ENCODE measurements around the gene IL1A. TPM values are rescaled to one million over a fixed set of nuclear protein-coding genes. Genes with fewer than 3 reads are reported as not detected.

IL1A gene
- total RNA-seq, 1 experiment from 2014 or later, result 0.10 TPM

DNA sequence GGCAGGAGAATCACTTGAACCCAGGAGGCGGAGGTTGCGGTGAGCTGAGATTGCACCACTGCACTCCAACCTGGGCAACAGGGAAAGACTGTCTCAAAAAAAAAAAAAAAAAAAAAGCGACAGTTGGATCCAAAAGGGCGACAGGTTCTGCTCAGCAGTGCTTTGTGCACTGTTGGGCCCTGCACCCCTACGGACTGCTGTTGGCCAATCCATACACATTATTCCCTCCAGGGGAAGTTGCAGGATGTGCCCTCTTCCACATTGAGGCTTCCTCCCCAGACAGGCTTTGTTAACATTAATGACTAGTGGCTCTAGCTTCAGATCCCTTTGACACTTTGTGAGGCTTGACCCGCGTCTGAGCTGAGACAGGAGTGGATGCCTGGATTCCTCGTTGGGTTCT is 54.1 kb downstream of the IL1A start (continued):
- TF ChIP-seq TCF7L2 (IDR thresholded peaks at IDR 0.05; ENCODE audit: borderline replicate concordance, extremely low read depth, insufficient read depth, insufficient read length), result no peak
- no peak for TF ChIP-seq ZNF274 (IDR thresholded peaks at IDR 0.05; ENCODE audit: low read depth, low read length)
- TF ChIP-seq RAD21 (IDR thresholded peaks at IDR 0.05; ENCODE audit: low read depth), result no peak

DNA sequence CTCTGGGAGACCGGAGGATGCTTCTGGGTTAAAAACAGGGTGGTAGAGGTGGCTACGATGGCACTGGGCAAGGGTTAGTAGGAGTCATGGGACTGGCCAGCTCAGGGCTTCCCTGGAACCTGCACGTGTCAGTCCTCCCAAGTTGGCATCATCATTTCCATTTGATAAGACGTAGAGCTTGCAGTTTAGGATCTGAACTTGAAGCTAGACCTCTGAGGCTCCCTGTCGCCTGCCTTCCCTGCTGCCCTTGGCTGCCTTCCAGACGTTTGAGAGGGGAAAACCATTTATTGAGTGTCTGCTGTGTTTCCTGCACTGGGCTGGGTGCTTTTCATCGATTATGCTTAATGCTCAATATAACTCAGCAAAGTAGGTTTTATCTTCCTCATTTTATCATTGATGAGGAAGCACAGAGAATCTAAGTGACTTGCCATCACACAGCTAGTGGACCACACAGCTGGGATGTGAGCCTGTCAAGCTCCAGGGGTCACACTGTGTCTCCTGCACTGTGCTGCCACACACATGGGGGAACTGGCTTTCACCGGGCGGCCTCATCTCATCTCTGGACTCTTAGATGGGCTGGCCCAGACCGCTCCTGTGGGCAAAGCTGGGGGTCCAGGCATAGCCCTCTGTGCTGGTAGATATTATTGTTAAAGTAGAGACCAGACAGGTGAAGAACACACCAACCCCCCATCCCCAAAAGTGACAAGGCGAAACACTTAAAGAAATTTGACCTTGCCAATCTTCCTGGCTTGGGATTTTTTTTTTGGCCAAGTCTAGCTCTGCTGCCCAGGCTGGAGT is 55.7 kb downstream of the IL1A start:
- no peak overlapping the region for H3K9ac ChIP-seq (ENCODE audit: low read length)
- no peak overlapping the region for H3K4me2 ChIP-seq (ENCODE audit: low read length)
- H2AFZ ChIP-seq (ENCODE audit: low read depth, low read length, poor library complexity, severe bottlenecking), result no peak overlapping the region
- no peaks in the 10 kb centered on the region for H3K79me2 ChIP-seq (ENCODE audit: insufficient read depth, low read length)
- no peaks in the 10 kb centered on the region for H4K20me1 ChIP-seq (ENCODE audit: insufficient read depth)
- DNase-seq (ENCODE audit: low read depth, low spot score) (no peak), ATAC-seq (no peak)
- RAD21 ChIA-PET (ENCODE audit: low non-redundant PET in 1 of 2, low total read pairs in 2 of 2, uncharacterized antibody in 2 of 2, unreplicated experiment in 2 of 2), result no interaction called here
- intact Hi-C loops (cut with micrococcal nuclease), result loop anchor here (5.0 kb wide), 3 partner anchors 146 to 841 kb away; partner anchors contain the start of genes CHCHD5 and TTL
- TF ChIP-seq, protein P1, sequence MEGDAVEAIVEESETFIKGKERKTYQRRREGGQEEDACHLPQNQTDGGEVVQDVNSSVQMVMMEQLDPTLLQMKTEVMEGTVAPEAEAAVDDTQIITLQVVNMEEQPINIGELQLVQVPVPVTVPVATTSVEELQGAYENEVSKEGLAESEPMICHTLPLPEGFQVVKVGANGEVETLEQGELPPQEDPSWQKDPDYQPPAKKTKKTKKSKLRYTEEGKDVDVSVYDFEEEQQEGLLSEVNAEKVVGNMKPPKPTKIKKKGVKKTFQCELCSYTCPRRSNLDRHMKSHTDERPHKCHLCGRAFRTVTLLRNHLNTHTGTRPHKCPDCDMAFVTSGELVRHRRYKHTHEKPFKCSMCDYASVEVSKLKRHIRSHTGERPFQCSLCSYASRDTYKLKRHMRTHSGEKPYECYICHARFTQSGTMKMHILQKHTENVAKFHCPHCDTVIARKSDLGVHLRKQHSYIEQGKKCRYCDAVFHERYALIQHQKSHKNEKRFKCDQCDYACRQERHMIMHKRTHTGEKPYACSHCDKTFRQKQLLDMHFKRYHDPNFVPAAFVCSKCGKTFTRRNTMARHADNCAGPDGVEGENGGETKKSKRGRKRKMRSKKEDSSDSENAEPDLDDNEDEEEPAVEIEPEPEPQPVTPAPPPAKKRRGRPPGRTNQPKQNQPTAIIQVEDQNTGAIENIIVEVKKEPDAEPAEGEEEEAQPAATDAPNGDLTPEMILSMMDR (IDR thresholded peaks at IDR 0.05 in 2 of 3, conservative IDR thresholded peaks at IDR 0.05 in 1 of 3; ENCODE audit: borderline replicate concordance in 1 of 3, insufficient read depth in 1 of 3, low read depth in 2 of 3, low read length in 2 of 3), result no peak
- no peak for TF ChIP-seq YY1 (IDR thresholded peaks at IDR 0.05; ENCODE audit: extremely low read depth, insufficient replicate concordance, low read depth, low read length)
- TF ChIP-seq EZH2 (IDR thresholded peaks at IDR 0.05), result no peak
- no peak for TF ChIP-seq RAD21 (IDR thresholded peaks at IDR 0.05; ENCODE audit: low read depth)
- TF ChIP-seq, protein P2, sequence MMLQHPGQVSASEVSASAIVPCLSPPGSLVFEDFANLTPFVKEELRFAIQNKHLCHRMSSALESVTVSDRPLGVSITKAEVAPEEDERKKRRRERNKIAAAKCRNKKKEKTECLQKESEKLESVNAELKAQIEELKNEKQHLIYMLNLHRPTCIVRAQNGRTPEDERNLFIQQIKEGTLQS (IDR thresholded peaks at IDR 0.05), result no peak
- TF ChIP-seq SIN3A (IDR thresholded peaks at IDR 0.05; ENCODE audit: low read depth), result no peak
- TF ChIP-seq EZH2phosphoT487 (IDR thresholded peaks at IDR 0.05; ENCODE audit: borderline replicate concordance), result no peak
- TF ChIP-seq, protein P3, sequence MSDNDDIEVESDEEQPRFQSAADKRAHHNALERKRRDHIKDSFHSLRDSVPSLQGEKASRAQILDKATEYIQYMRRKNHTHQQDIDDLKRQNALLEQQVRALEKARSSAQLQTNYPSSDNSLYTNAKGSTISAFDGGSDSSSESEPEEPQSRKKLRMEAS (IDR thresholded peaks at IDR 0.05), result no peak
- TF ChIP-seq TCF7L2 (IDR thresholded peaks at IDR 0.05; ENCODE audit: borderline replicate concordance, extremely low read depth, insufficient read depth, insufficient read length), result no peak
- TF ChIP-seq ZFX (IDR thresholded peaks at IDR 0.05), result no peak
- TF ChIP-seq JUND (IDR thresholded peaks at IDR 0.05), result no peak
- TF ChIP-seq CBX3 (IDR thresholded peaks at IDR 0.05; ENCODE audit: low read depth), result no peak
- no peaks in the 10 kb centered on the region for H3K9me3 ChIP-seq (ENCODE audit: control insufficient read depth in 1 of 2, insufficient read depth in 1 of 2, low read depth in 1 of 2, low read length in 2 of 2)
- H3K27ac ChIP-seq (ENCODE audit: low read depth, low read length), result no peak overlapping the region
- H3K4me1 ChIP-seq (ENCODE audit: control insufficient read depth in 1 of 2, insufficient read depth in 2 of 2, low read length in 2 of 2), result peaks cover 13 to 29% of the 10 kb centered on the region in 2 experiments
- H3K36me3 ChIP-seq (ENCODE audit: control insufficient read depth in 1 of 2, insufficient read depth in 2 of 2, low read length in 2 of 2), result no peaks in the 10 kb centered on the region
- no peaks in the 10 kb centered on the region for H3K9me2 ChIP-seq (ENCODE audit: insufficient read depth)
- POLR2A ChIA-PET, result no interaction called here
- CTCF ChIA-PET, result interaction anchor here (0.9 to 4.6 kb wide), 6 partner anchors 20 to 231 kb away, joined by 3 to 29 read pairs (median 4); partner anchors contain the start of gene CHCHD5
- no peaks in the 10 kb centered on the region for H3K27me3 ChIP-seq (ENCODE audit: insufficient read depth, low read length)
- no TSS peak for BruUV-seq (replicated peaks)
- no peak overlapping the region for H3K4me3 ChIP-seq (replicated peaks in 1 of 2; ENCODE audit: low read depth in 1 of 2, low read length in 2 of 2)

All from HCT116 (cell line).